LNCAP (cell line): Measurements from ENCODE around the gene MYL4.

Source experiments
- TF ChIP-seq, protein P1 (sequence below): fragments of 450-650 bp; IDR thresholded peaks from 2 replicates; pipeline ENCODE4 v1.5.1; 2017; ENCODE audit warnings: mild to moderate bottlenecking

MYL4 gene

DNA sequence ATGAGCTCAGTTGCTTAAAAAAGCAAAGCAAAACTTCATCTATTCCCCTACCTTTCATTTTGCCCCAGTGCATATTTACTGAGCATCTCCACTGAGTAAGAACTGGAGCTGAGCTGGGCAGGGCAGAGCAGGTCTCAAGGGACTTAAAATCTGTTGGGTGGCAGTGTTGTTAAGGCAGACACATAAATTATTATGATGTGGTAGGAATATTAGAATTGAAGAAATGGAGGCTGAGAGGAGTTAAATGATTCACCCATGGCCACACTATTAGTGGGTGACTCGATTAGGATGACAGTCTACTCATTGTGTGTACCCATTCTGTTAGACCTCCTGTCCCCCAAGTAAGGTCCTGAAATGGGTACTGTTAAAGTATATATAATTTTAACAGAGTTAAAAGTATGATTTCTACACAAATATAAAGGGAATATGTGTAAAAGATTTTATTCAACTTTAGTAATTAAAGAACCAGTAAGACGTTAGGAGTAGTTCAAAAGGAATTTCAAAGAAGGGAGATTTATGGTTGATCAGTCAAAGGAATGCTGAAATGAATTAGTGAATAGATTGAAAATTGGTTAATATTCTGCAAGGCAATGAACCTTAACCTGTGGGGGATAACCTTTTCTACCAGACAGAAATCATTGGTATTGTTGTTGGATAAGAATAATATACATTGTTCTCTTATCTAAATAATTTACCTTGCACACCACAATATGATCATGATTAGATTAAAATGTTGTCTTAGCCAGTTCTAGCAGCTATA is 62.0 kb downstream of the MYL4 start:
- TF ChIP-seq, protein P1, sequence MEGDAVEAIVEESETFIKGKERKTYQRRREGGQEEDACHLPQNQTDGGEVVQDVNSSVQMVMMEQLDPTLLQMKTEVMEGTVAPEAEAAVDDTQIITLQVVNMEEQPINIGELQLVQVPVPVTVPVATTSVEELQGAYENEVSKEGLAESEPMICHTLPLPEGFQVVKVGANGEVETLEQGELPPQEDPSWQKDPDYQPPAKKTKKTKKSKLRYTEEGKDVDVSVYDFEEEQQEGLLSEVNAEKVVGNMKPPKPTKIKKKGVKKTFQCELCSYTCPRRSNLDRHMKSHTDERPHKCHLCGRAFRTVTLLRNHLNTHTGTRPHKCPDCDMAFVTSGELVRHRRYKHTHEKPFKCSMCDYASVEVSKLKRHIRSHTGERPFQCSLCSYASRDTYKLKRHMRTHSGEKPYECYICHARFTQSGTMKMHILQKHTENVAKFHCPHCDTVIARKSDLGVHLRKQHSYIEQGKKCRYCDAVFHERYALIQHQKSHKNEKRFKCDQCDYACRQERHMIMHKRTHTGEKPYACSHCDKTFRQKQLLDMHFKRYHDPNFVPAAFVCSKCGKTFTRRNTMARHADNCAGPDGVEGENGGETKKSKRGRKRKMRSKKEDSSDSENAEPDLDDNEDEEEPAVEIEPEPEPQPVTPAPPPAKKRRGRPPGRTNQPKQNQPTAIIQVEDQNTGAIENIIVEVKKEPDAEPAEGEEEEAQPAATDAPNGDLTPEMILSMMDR: no peak

DNA sequence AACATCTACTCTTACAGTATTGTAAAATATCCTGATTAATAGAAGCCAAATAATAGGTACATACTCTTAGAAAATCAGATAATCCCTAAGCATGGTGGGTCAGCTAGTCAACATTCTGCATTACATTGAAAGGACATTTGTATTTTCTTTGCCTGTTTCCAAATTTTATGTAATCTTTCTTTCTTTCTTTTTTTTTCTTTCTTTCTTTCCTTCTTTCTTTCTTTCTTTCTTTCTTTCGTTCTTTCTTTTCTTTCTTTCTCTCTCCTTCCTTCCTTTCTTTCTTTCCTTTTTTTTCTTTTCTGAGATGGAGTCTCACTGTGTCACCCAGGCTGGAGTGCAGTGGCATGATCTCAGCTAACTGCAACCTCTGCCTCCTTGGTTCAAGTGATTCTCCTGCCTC is 63.3 kb downstream of the MYL4 start:
- TF ChIP-seq, protein P1: no peak

DNA sequence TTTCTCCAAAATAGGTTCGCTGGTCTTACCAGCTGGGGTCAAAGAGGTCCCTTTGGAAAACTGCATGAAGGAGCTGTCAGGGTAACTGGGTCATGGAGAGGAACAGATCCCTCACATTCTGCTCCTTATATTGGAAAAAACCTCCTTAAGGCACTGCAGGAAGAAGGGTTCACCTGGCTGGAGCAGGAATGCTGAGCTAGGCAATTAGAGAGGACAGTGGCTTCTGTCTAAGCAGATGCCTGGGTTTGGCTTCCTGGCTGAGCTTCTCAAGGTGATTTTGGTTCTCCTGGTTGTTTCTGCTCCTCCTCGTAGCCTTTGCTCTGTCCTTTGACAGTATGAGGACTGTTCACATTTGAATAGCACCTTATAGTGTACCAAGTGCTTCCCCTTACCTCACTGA is 64.1 kb downstream of the MYL4 start:
- TF ChIP-seq, protein P1: no peak
